NCI-H2171 (cell line): ENCODE data around the gene DEPDC7.
A peak's percentile ranks its signal among the peaks of the same experiment; 100 is the strongest.
"Not testable (repeated sequence)": the region's sequence is repeated elsewhere in the genome, so short reads cannot be mapped to it uniquely, and the experiment has no call there.

Experiments
- DNase-seq: peaks from one replicate; lab custom pipeline; 2025; lab: John Stamatoyannopoulos, UW

Gene DEPDC7

DNA sequence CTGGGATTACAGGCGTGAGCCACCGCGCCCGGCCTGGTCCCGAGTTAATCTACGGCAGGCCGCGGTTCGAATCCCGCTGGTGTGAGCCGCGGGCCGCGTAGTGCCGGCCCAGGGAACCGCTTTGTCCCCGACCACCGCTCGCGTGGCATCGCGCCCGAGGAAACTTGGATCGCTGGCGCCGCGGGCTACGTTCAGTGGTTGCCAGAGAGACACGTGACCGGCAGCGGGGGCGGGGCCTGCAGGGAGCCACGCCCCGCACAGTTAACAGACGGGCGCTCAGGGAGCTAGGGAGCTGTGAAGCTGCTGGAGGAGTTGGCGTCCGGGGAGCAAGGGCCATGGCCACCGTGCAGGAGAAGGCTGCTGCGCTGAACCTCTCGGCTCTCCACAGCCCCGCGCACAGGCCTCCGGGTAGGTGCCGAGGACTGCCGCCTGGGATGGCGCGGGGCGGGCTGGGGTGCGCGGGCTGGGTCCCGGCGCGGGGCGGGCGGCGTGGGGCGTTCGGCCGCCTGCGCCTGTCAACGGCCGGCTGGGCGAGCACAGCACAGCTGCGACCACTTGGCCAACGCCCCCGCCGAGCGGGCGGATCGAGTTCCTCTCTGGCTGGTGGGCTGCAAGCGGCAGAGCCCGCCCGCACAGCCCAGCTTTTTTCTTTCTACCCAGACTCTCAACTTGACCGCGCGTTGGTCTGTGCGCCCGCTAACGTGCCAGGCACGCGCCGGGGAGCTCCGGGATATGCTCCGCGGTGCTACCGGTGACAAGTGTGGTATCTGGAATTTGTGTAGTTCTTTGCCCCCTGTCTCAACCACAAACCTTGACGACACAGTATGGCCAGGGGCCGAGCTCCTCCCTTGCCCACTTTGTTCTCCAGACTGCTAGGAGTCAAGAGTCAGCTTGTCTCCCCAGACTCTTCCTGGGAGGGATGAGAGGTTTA is at the start of gene DEPDC7:
Gene DEPDC7, plus strand, starts transcription at position 258 of the 931 bp plus-strand sequence. Its CDS starts 78 bp downstream, at position 336.
- peak; percentile 98 for DNase-seq

DNA sequence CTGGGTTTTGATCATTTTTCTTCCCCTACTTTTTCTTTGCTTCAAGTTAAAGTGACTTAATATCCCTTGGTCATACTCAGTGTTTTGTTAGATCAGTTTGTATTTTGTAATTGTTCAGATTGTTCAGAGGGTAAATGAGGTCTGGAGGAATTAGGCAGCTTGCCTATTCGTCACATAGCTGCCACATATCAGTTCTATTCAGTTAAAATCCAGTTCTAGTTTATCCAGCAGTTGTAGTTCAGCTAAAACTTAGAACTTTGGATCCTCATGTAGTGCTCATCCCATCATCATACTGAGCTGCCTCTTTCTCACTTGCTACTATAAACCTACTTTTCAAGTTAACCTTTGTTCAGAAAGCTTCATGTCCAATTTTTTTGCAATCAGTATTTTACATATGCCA is 47.1 kb upstream of the DEPDC7 start:
- DNase-seq: no peak

DNA sequence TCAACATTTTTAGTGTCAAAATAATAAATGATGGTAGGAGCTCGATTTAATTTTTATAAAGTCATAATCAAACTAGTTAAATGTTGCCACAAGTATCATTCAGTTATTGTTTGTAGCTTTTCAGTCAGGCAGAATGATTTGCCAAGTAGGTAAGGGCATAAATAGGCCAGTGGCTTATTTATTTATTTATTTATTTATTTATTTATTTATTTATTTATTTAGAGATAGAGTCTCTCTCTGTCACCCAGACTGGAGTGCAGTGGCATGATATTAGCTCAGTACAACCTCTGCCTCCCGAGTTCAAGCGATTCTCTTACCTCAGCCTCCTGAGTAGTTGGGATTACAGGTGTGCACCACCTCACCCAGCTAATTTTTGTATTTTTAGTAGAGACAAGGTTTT is 43.4 kb upstream of the DEPDC7 start:
- DNase-seq: not testable (repeated sequence)

DNA sequence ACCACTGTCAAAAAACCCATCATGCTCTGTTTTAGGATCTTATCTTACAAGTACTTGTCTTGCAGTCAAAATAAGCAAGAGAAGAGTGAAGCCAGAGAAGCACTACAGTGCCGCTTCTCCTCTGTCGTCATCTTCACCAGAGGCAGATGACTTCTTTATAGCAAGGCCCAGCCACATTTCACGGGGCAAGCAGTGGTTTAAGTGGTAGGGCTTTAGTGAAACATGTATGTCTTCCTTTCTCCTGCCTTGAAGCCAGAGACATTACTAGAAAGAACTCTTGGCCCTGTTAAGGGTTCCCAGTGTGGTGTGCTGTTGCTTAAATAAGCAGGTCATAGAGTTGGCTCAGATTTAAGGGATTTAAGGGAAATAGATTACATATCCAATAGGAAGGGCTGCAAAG is 42.9 kb upstream of the DEPDC7 start:
- no peak for DNase-seq

DNA sequence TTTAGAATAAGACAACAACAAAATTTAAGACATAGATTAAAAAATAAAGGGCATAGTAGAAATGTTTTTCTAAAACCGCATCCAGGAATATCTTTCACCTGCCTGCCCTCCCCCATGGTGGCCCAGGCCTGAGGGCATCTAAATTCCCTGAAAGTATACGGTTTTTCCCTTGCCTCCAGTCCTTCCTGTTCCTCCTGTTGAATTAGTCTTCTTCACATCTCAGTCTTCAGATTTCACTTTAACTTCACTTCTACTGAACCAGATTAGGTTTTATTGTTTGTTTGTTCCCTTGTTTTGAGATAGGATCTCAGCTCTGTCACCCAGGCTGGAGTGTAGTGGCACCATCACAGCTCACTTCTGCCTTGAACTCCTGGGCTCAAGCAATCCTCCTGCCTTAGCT is 33.1 kb upstream of the DEPDC7 start:
- DNase-seq: no peak

DNA sequence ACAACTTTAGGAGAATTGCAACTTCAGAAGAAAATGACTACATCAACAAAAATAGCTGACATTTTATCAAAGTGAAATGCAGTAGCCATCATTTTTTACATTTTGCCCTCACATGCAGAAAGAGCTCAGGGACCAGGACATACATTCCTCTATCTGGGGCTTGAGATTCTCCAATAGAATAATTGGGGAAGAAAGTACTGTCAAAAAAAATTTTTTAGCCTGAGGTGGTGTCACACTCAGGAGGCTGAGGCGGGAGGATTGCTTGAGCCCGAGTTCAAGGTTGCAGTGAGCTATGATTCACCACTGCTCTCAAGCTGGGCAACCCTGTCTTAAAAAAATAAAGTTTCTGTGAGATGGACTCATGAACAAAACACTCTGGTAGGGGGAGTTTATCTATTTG is 32.2 kb upstream of the DEPDC7 start:
- DNase-seq: no peak

DNA sequence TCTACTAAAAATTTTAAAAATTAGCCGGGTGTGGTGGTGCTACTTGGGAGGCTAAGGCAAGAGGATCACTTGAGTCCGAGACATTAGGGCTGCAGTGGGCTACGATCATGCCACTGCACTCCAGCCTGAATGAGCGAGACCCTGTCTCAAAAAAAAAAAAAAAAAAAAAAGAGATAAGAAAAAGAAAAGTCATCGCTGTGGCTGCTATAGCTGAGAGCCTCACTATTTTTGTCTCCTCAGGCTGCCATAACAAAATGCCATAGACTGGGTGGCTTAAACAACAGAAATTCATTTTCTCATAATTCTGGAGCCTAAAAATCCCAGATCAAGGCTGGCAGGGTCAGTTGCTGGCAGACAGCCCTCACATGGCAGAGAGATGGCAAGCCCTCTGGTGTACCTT is 30.1 kb upstream of the DEPDC7 start:
- DNase-seq: no peak

DNA sequence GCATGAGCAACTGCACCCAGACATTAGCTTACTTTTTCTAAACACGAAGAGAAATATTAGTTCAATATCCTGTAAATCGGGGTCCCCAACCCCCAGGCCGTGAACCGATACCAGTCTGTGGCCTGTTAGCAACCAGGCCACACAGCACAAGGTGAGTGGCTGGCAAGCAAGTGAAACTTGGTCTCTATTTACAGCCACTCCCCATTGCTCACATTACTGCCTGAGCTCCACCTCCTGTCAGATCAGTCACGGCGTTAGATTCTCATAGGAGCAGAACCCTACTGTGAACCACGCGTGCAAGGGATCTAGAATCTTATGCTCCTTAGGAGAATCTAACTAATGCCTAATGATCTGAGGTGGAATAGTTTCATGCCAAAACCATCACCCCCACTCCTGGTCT is 27.8 kb upstream of the DEPDC7 start:
- no peak for DNase-seq

DNA sequence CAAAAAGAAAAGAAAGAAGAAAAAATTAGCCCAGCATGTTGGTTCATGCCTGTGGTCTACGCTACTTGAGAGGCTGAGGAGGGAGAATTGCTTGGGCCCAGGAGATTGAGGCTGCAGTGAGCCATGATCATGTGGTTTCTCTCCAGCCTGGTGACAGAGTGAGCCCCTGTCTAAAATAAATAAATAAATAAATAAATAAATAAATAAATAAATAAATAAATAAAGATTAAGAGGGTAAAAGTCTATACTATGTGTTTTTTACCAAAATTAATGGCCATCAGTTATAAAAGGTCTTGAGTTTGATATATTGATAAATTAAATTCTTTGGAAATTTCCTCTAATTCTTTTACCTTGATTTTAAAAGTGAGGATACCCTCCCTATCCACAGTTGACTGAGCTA is 25.2 kb upstream of the DEPDC7 start:
- no peak for DNase-seq

DNA sequence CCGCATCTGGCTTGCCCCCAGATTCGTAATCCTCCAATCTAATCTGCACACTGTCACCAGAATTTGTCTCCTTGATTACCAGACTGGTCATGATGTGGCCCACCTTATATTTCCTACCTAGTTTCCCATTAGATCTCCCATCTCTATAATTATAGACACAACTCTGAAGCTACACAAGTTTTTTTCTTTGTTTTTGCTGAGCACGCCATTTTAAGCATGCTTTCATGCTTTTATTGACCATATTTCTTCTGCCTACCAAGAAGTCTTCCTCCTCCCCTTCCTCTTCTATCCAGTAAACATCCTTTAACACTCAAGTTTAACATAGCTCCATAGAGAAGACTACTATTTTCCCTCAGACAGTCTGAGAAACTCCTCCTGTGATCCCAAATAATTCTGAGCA is 24.3 kb upstream of the DEPDC7 start:
- no peak for DNase-seq

DNA sequence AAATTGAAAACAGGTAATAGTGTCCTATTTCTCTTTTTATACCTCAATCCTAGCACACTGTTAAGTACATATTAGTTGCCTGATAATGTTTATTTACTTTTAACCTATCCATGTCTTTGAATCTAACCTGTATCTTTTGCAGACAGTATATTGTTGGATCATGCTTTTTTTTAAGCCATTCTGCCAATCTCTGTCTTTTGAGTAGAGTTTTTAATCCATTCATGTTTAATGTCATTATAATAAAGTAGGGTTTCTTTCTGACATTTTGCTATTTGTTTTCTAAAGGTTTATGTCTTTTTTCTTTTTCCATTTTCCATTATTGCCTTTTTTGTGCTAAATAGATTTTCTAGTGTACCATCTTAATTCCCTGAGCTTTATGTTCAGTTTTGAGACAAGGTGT is 23.8 kb upstream of the DEPDC7 start:
- DNase-seq: no peak

DNA sequence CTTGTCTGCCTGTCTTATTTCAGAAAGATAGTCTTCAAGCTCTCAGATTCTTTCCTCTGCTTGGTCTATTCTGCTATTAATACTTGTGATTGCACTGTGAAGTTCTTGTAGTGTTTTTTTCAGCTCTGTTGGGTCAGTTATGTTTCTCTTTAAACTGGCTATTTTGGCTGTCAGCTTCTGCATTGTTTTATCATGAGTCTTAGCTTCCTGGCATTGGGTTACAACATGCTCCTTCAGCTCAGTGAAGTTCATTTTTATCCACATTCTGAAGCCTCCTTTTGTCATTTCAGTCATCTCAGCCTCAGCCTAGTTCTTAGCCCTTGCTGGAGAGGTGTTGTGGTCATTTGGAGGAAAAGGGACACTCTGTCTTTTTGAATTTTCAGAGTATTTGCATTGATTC is 15.5 kb upstream of the DEPDC7 start:
- no peak for DNase-seq

DNA sequence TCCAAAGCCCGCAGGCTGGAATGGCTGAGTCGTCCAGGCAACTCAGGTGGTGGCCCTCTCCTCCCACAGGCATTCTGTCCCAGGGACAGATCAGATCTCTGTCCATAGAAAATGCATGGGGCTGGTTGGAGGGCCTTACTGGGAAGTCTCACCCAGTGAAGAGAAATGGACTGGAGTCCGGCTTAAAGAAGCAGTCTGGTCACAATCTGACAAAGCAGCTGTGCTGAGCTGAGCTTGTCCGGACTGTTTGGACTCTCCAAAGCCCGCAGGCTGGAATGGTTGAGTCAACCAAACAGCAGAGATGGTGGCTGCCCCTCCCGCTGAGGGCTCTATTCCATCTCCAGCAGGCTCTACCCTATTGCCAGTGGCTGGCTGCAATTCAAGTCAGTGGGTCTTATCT is 14.4 kb upstream of the DEPDC7 start:
- DNase-seq: no peak

DNA sequence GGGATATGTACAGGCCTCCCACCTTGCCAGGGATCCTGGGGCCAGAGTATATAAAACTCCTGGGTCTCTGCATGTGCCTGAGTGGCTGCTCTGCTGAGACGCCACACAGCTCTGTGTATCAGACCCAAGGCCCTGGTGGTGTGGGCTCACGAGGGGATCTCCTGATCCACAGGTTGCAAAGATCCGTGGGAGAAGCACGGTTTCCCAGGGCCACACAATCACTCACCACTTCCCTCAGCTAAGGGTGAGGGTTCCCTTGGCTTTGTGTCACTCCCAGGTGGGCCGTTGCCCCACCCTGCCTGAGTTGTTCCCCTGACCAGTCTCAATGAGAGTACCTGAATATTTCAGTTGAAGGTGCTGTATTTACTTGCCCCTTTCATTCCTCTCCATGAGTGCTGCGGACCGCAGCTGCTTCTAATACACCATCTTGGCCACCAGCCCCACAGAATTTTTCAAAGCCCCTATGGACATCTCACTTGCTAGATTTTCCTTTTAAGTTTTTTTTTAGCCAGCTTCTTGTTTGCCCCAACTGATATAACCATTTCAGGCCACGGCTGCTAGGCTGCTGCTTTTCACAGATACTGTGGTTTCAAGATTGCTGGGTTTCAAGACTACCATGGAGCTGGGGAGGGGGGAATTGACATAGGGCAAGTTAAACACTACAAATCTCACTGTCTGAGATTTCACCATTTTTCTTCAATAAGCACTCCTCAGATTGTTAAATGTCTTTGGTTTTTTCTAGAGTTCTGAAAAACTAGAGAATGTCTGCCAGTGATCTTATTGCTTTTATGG is 13.7 kb upstream of the DEPDC7 start:
- DNase-seq: no peak

DNA sequence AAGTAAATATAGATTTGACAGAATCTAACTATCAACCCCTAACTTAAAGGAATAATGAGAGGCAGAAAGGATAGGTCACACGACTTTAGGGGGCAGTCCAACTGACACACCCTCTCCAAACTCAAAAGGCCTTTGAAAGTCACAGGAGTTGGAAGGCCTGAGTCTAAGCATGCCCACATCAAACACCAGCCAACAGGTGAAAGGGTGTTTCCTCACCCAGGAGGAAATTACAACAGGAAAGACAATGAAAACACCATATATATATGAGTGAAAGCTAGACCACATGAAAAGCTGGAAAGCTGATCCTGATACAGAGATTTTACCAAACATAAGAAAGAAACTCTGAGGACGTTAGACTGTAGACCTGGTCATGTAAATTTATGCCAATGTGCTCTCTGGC is 10.5 kb upstream of the DEPDC7 start:
- DNase-seq: no peak

DNA sequence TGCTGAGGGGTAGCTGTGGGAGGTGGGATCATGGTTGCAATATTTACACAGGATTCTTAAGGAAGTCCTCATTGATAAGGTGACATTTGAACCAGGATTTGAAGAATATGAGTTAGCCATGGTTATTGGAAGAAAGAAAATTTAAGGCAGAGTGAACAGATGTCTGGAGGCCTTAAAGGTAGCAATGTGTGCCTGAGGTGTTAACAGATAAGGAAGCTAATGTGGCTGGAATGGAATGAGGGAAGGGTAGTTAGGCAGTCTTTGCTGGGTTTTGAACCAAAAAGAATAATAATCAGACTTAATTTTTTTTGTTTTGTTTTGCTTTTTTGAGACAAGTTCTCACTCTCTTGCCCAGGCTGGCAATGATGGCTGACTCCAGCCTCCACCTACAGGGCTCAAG is 9.7 kb upstream of the DEPDC7 start:
- DNase-seq: no peak

DNA sequence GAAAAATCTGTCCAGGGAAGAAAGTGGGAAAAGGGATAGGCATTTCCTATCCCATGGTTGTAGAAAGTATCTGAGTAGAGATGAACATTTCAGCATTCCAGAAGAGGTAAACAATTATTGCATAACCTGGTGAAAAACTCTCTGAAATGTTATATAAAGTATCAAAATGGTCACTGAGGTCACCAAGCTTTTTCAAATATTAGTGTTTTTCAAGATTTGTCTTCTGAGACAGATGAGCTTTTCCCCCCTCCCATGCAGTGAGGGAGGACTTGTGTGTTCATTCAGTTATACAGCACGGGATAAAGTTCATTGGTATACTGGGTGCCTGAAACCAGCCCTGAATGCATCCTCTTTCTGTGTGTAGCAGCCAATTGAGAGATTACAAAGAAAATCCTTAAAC is 1.9 kb upstream of the DEPDC7 start:
- DNase-seq: no peak

DNA sequence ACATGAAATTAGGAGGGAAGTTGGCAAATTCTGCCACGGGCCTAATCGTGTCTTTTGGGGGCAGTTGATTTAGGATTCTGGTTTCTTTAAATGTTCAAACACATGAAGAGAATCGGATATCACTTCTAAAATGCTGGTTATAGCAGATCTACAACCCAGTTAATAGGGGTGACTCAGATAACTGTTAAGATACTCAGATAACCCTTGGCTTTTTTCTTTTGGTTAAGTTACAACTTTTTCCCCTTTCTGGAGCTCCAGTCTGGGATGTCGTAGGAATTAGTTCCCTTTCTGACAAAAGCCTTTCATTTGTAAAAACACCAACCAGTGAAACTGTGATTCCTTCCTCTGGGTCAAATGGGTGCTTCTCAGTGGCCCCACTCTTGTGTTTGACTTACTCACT is 976 bp downstream of the DEPDC7 start:
- DNase-seq: no peak

DNA sequence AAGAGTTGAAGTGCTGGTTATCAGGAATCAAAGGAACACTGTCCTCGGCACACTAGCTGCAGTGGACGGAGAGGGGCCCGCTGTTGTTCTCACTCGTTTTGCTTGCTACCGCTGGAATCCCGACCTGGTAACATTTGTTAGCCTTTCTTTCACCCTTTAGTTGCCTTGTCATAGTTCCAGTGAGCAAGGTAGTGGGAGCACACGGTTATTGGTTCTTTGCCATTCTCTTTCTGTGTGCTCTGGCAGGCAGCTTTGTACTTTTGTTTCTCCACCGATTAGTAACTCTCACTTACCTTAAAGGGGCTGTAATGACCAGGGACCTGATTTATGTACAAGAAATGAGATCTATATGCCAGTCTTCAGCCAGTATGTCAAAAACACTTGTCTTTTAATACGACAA is 1.8 kb downstream of the DEPDC7 start:
- no peak for DNase-seq

DNA sequence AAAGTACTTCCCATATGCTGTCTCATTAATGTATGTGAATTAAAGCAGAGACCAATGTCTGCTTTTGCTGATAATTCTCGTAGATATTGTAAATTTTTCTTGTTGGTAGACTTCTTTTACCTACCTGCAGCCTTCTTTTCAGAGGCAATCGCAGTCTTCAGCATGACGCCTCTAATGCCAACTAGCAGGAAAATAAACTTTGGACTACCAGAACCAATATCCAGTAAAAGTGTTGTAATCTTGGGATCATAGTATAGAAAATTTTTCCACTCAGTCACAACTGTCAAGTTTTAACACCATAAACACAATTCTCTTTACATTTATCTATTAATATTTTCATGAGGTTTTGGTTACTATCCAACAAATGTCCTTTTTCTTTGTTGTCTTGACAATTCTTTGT is 2.3 kb downstream of the DEPDC7 start:
- peak; percentile 19 for DNase-seq

DNA sequence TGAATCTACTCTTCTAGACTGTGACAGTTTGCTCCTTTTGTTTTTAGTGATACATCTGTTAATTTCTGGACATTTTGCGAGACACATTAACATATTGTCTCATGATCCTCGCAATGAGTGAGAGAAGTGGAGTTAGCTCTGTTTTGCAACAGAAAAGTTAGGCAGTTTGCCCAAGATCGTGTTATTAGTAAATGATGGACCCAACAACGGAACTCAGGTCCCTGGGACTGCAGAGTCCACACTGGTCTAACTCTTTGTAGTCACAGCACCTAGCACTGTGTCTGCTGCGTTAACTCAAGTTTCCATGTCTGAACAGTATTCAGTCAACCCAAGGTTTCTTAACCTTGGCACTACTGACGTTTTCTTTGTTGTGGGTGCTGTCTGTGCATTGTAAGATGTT is 3.2 kb downstream of the DEPDC7 start:
- peak; percentile 24 for DNase-seq

DNA sequence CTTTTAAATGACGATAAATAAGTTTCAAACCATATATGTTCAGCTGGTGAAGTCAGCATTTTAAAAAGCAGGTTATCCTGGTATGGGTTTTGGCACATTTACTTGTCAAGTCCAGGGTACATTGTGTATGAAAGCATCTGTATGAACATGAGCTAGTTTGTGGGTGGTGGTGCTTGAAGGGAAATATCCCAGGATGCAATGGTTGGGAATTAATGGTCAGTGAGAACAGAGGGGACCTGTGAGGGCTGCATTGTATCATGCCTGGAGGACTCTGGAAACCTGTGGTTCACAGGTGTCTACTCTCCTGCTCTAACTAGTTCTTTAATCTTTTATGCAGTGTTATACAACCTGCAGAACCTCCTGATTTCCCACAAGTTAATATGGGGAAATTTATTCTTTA is 5.8 kb downstream of the DEPDC7 start:
- no peak for DNase-seq

DNA sequence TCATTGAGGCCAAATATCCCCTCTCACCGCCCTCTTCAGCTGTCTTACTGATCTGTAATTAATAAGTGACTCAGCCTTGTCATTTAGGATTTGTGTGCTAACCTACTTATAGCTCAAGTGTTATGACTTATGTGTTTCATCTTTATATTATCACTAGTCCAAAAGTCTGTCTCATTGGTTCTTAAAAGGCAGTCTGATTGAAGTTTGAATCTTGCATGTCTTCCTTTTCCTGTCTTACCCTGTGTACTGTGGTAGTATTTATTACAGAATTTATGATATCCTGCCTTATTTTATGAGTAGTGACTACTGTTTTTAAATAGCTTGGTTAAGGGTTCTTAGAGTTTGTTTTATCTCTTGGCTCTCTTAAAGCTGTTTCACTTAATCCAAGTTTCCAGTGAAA is 6.3 kb downstream of the DEPDC7 start:
- no peak for DNase-seq
